Superior temporal gyrus (tissue), 1 donor: Measurements from ENCODE around the gene KIF26B.

Experiments
- DNase-seq: peaks from one replicate; pipeline ENCODE4 v3.0.0-alpha.2; 2016; ENCODE audit errors: extremely low spot score

Gene KIF26B

DNA sequence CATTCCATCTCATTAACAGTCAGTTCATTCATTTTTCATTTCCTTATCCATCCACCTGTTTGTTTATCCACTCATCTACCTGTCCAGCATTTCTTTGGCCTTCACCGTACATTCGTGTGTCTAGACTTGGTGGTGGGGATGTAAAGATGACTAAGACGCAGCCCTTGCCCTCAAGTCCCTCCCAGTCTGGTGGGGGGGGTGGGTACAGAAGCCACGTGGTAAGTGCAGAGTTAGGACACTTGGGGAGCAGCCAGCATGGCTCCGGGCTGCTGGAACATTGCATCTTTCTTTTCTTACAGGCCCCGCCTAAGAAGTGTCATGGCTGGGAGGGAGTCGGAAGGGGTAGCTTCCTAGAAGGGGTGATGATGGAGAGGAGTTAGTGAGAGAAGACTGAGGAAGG, 17.2 kb downstream of the KIF26B start:
- DNase-seq: no peak

DNA sequence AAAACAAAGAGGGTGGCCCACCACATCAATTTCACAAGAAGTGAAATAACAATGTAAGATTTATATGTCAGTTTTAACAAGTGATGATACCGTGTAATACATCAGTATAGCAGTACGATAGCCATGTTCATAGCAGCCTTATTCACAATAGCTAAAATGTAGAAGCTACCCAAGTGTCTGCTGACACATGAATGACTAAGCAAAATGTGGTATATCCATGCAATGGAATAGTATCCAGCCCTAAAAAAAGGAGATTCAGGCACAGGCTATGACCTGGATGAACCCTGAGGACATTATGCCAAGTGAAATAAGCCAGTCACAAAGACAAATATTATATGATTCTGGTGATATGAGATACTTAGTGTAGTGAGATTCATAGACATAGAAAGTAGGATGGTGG, 18.0 kb downstream of the KIF26B start:
- DNase-seq: no peak

GRCh38 chr1:245173446-245174211, 18.8 kb downstream of the KIF26B start:
- no peak for DNase-seq

- DNase-seq: no peak
Measured at GRCh38 chr1:245177071-245177900, 22.5 kb downstream of the KIF26B start.

- DNase-seq: no peak
Measured at GRCh38 chr1:245179706-245180105, 24.9 kb downstream of the KIF26B start.

DNA sequence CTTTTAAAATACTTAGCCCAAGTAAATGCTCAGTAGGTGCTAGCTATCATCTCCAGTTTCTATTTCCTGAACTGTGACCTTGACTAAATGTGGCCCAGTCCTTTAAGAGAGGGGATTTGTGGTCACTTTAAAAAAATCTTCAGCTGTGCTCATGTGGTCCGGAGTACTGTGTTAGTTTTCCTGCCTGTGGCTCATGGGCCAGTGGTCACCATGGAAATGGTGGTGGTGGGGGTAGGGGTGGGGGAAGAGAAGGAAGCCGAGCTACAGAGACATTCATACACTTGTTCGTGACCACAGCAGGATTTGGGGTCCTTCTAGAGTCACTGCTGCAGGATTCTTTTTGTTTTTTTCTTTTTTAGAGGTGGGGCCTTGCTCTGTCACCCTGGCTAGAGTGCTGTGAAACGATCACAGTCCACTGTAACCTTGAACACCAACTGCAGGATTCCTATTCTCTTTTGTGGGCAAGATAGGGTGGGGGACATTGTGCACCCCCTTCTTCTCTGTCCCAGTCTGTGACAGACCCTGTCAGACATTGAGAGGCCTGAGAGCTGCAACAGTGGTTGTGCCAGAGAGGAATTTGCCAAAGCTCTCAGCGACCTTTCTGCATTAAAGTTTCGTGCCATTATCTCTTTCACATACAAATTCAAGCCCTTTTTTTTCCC, 25.8 kb downstream of the KIF26B start:
- DNase-seq: no peak

DNA sequence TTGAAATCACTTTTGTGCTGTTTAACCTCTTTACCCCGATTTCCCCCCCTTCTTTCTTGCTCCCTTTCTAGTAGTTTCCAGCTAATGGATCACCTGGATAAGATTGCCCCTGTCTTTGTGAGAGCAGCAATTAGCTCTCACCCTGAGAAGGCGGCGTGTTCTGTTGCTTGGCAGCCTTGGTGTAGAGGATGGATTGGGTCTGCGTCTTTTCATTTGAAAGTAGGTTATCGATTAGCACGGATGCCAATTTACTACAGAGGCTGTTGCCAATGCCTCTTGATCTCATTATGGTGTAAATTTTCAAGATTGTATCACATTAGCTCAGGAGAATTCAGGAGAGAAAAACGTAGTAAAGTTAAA, 26.4 kb downstream of the KIF26B start:
- DNase-seq: no peak

GRCh38 chr1:245182028-245182427, 27.2 kb downstream of the KIF26B start:
- no peak for DNase-seq

DNA sequence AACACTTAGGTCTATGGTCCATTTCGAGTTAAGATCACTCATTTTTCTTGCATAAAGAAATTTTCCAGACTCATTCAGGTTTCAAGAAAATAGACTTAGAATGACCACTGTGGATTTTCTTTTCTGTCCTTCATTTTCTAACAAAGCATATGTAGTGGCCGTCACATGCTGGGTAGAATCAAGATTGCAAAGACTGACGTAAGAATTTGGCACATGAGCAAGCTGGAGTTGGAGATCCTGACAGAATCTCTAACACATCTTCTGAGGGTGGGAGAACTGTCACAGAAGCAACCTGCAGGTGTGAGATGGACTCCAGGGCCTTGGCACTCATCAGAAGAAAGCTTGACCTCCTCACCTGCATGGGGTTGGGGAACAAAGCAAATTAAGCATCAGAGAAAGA, 28.6 kb downstream of the KIF26B start:
- no peak for DNase-seq

DNA sequence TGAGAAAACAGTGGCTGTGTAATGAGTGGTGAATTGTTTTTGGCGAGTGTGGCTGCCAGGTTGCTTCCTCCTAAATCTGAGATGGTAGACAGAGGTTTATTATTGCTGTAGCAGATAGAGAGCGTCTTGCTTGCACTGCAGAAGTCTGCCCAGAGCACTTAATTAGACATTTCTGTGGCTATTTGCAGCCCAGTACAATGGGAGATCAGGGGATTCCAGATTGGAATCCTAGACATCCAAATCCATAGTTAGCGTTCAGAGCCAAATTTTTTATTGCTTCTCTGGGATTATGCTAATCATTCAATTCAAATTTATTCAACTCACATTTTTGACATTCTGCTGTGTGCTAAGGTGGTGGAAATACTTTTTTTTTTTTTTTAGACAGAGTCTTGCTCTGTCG, 30.0 kb downstream of the KIF26B start:
- no peak for DNase-seq

DNA sequence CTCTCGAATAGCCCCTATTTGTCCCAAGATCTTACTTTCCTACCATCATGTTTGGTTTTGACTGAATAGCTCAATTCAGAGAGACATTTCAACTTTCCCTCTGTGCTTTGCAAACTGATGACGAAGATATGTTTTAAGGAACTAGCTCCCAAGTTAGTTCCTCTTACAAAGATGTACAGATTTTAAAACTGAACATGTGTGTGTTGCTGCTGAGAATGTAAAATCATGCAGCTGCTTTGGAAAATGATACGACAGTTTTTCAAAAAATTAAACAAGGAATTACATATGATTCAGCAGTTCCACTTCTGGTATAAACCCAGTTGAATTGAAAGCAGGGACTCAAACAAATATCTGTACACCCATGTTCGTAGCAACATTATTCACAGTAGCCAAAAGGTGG, 33.6 kb downstream of the KIF26B start:
- DNase-seq: no peak

DNA sequence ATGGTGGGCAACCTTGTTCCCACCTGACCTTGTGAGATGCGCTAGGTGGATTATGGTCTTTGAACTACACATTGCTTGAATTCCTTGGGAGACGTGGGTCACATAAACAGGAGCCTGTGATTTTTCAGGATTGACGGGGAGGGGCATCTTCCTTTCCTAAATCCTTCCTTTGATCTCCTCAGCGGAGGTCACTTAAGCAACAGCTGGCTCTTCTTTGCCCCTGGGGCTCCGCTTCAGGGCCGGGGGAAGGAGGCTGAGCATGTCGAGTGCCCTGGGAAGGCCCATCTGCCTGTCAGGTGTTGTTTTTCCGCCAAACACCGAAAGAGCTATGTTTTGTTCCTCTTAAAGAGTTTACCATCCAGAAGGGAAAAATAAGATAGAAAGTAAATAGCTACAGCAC, 40.6 kb downstream of the KIF26B start:
- DNase-seq: no peak

GRCh38 chr1:245197121-245197520, 42.3 kb downstream of the KIF26B start:
- DNase-seq: no peak

GRCh38 chr1:245197911-245198379, 43.2 kb downstream of the KIF26B start:
- DNase-seq: no peak

DNA sequence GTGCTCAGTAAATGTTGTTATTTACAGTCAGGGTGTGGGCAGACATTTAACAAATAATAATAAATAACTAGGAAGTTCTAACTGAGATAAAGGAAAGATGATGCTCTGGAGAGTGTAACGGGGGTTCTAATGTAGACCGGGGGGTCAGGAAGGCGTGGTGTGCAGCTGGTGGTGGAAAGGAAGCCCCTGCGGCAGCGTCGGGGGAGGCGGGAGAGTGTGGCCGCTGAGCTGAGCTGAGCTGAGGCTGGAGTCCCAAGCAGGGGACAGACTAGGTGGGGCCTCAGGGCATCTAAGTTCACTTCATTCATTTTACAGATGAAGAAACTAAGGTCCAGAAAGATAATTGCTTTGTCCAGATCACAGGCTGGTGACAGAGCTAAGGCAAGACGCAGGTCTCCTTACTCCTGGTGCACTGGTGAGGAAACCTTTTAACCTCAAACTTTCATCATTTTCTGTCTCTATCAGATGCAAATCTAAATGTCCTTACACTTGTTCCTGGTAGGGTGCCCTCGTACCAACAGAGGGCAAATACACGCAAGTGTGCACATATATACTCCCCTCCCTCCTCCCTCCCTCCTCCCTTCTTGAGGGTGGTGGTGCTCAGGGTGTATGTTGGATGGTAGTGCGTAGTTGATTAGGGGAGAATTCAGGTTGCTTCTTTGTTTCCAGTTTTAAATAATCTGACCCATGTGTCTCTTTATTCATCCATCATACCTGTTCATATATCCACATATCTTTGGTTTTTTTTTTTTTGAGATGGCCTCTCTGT, 44.1 kb downstream of the KIF26B start:
- no peak for DNase-seq

GRCh38 chr1:245200146-245200545, 45.4 kb downstream of the KIF26B start:
- no peak for DNase-seq

- no peak for DNase-seq
Measured at GRCh38 chr1:245201201-245201600, 46.4 kb downstream of the KIF26B start.

DNA sequence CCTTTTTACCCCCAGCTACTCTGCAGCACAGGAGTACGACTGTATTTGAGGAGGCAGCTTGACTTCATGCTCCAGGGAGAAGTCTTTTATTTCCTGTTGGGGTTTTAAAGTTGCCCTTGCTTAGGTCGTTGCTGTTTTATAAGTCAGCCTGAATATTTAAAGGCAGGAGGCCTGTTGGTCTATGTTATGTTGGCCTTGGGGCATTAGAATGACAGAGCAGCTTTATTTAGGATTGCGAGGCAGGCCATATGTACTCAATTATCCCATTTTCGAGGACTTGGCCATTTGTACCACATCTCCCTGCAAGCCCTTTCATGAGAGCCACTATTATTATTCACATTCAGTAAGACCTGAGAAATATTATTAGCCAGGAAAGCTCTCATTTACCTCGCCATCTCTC, 47.0 kb downstream of the KIF26B start:
- DNase-seq: no peak

GRCh38 chr1:245205396-245205795, 50.6 kb downstream of the KIF26B start:
- DNase-seq: no peak

- no peak for DNase-seq
Measured at GRCh38 chr1:245205864-245206263, 51.1 kb downstream of the KIF26B start.

- DNase-seq: no peak
Measured at GRCh38 chr1:245207056-245207638, 52.4 kb downstream of the KIF26B start.
